ENCODE data around the gene BPIFA1.

DNA sequence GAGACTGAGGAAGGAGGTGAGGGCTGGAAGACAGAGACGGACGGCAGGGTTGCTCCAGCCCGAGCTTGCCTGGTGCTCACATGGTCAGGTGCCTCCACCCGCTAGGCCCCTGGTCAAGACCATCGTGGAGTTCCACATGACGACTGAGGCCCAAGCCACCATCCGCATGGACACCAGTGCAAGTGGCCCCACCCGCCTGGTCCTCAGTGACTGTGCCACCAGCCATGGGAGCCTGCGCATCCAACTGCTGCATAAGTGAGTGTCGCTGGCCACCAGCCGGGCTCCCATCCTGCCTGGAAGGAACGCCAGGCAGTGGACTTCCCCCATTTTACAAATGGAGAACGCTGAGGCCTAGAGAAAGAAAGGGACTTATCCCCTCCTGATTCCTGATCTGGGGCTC is 55.1 kb downstream of the BPIFA1 start:
- TF ChIP-seq, protein P1, sequence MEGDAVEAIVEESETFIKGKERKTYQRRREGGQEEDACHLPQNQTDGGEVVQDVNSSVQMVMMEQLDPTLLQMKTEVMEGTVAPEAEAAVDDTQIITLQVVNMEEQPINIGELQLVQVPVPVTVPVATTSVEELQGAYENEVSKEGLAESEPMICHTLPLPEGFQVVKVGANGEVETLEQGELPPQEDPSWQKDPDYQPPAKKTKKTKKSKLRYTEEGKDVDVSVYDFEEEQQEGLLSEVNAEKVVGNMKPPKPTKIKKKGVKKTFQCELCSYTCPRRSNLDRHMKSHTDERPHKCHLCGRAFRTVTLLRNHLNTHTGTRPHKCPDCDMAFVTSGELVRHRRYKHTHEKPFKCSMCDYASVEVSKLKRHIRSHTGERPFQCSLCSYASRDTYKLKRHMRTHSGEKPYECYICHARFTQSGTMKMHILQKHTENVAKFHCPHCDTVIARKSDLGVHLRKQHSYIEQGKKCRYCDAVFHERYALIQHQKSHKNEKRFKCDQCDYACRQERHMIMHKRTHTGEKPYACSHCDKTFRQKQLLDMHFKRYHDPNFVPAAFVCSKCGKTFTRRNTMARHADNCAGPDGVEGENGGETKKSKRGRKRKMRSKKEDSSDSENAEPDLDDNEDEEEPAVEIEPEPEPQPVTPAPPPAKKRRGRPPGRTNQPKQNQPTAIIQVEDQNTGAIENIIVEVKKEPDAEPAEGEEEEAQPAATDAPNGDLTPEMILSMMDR (IDR thresholded peaks at IDR 0.05), result no peak
- TF ChIP-seq POLR2AphosphoS5 (IDR thresholded peaks at IDR 0.05), result no peak
